Left ventricle myocardium superior (tissue), 1 donor: ENCODE results near the gene OXTR. TPM values are rescaled to one million over a fixed set of nuclear protein-coding genes. Genes with fewer than 3 reads are reported as not detected.

Source experiments
- ATAC-seq: fragments of 200-7000 bp; cut with Tn5 transposase; one replicate; pipeline ENCODE4 v1.9.1; 2020; ENCODE audit warnings: mild to moderate bottlenecking, moderate library complexity
- DNase-seq: peaks from one replicate; pipeline ENCODE4 v3.0.0-alpha.2; 2020
- intact Hi-C: fragments of 100-400 bp; cut with micrococcal nuclease; formaldehyde crosslinking; loops from one replicate; pipeline ENCODE4 v1.11.0; 2022
- total RNA-seq: library from RNA; stranded (reverse); fragmentation: NEBNext Ultra II Directional; extraction: Animal tissue kit (Norgen Biotek cat#: 25700); gene quantifications from one replicate; pipeline ENCODE4 v1.2.1, GENCODE V29; 2021
- donor health status: DM: no; HTN: yes; CAD: no; lungs with severe emphysema.

OXTR gene
- total RNA-seq, 1 donor from 2014 or later, result 0.20 TPM

GRCh38 chr3:8745619-8746370 lies 23.6 kb downstream of the OXTR start:
- ATAC-seq (no peak), DNase-seq (no peak)
- intact Hi-C loops, result no loop called here

GRCh38 chr3:8743911-8744310 lies 25.5 kb downstream of the OXTR start:
- no peak for ATAC-seq
- DNase-seq, result no peak
- intact Hi-C loops, result no loop called here

- no peak for ATAC-seq
- no peak for DNase-seq
- intact Hi-C loops, result no loop called here
Observed at GRCh38 chr3:8743021-8743601, 26.3 kb downstream of the OXTR start.

GRCh38 chr3:8741581-8742261 lies 27.7 kb downstream of the OXTR start:
- intact Hi-C loops, result no loop called here
- DNase-seq (no peak), ATAC-seq (peak; percentile 90)

- no peak for ATAC-seq
- no peak for DNase-seq
- intact Hi-C loops, result no loop called here
Observed at GRCh38 chr3:8739757-8740504, 29.5 kb downstream of the OXTR start.

GRCh38 chr3:8738639-8739038 lies 30.8 kb downstream of the OXTR start:
- intact Hi-C loops, result no loop called here
- ATAC-seq (no peak), DNase-seq (no peak)

- no peak for DNase-seq
- intact Hi-C loops, result no loop called here
- ATAC-seq, result no peak
Observed at GRCh38 chr3:8737823-8738222, 31.6 kb downstream of the OXTR start.

- ATAC-seq (no peak), DNase-seq (no peak)
- intact Hi-C loops, result no loop called here
Observed at GRCh38 chr3:8737301-8737700, 32.1 kb downstream of the OXTR start.

GRCh38 chr3:8736436-8736835 lies 33.0 kb downstream of the OXTR start:
- intact Hi-C loops, result no loop called here
- ATAC-seq, result no peak
- no peak for DNase-seq

- ATAC-seq (no peak), DNase-seq (no peak)
- intact Hi-C loops, result no loop called here
Observed at GRCh38 chr3:8734908-8735307, 34.5 kb downstream of the OXTR start.

- DNase-seq (peak; percentile 59), ATAC-seq (peak; percentile 88)
- intact Hi-C loops, result no loop called here
Observed at GRCh38 chr3:8734137-8734878, 35.1 kb downstream of the OXTR start.

GRCh38 chr3:8733332-8734094 lies 35.9 kb downstream of the OXTR start, which contains the start of gene CAV3:
CAV3 (plus strand) TSS chr3:8733802; CDS start chr3:8733877, 75 bp downstream.
- intact Hi-C loops, result no loop called here
- peak; percentile 90 for ATAC-seq
- DNase-seq, result peak; percentile 71

- intact Hi-C loops, result no loop called here
- ATAC-seq (no peak), DNase-seq (no peak)
Observed at GRCh38 chr3:8732413-8732812, 37.0 kb downstream of the OXTR start.

- ATAC-seq (no peak), DNase-seq (no peak)
- intact Hi-C loops, result no loop called here
Observed at GRCh38 chr3:8730656-8731055, 38.8 kb downstream of the OXTR start.

GRCh38 chr3:8729479-8729878 lies 39.9 kb downstream of the OXTR start:
- no peak for ATAC-seq

GRCh38 chr3:8727605-8728512 lies 41.6 kb downstream of the OXTR start:
- no peak for DNase-seq
- intact Hi-C loops, result no loop called here
- ATAC-seq, result no peak

More at GRCh38 chr3:8729479-8729878, 39.9 kb downstream of the OXTR start:
- intact Hi-C loops, result no loop called here
- DNase-seq, result no peak

GRCh38 chr3:8724108-8724752 lies 45.2 kb downstream of the OXTR start:
- DNase-seq (no peak), ATAC-seq (no peak)
- intact Hi-C loops, result no loop called here
